MM.1S (cell line): ENCODE data around the gene BGN.

Experiments
- CTCF ChIP-seq: fragments of 300-600 bp; sonication (generic); IDR thresholded peaks from 2 replicates; pipeline ENCODE4 v1.5.1; 2016; ENCODE audit warnings: antibody characterized with exemption, low read length, mixed read lengths
- EZH2phosphoT487 ChIP-seq: fragments of 300-600 bp; sonication (generic); IDR thresholded peaks from 2 replicates; pipeline ENCODE4 v1.6.1; 2018; ENCODE audit warnings: antibody characterized with exemption, low read length

- no peak for TF ChIP-seq CTCF
- no peak for TF ChIP-seq EZH2phosphoT487
These were observed 16.9 kb upstream of the BGN start for GRCh38 chrX:153477901-153478300.
